ENCODE measurements around the gene PDK2. TPM values are rescaled to one million over a fixed set of nuclear protein-coding genes. Genes with fewer than 3 reads are reported as not detected.

PDK2 gene
- total and polyA plus RNA-seq, 2 of the 4 experiments (the other 2 are of a cell fraction) = 26.7 to 104 TPM

GRCh38 chr17:50133769-50134099, 38.6 kb downstream of the PDK2 start:
- peak overlapping the region; percentile 59 for H2BK5ac ChIP-seq (ENCODE audit: low read depth, low read length, poor library complexity, severe bottlenecking)
- H3K4me1 ChIP-seq (ENCODE audit: control insufficient read depth, insufficient read depth, low read length) = peaks cover 18% of the 10 kb centered on the region
- ATAC-seq (ENCODE audit: low read depth) = 0 out of 2 replicates have a peak, but pooled peaks have one; percentile 16
- peak overlapping the region; percentile 52; the same call in 1 of the 2 replicates for H3K14ac ChIP-seq (replicated peaks; ENCODE audit: low read depth, low read length)
- H2BK120ac ChIP-seq (ENCODE audit: low read depth, low read length) = no peak overlapping the region
- no TSS peak for BruUV-seq (replicated peaks)
- H3K36me3 ChIP-seq (ENCODE audit: control insufficient read depth, insufficient read depth, low read length) = peaks cover 44% of the 10 kb centered on the region
- peak overlapping the region in 1 of 2 experiments; percentile 6; a peak in 1 of 4 replicates for H4K8ac ChIP-seq (ENCODE audit: low read depth in 2 of 2, low read length in 2 of 2)
- ChIA-PET CTCF (no interaction called here), POLR2A (ENCODE audit: unreplicated experiment) (no interaction called here)
- in situ Hi-C loops (cut with MboI; ENCODE audit: low sequenced_read_pairs) = no loop called here
- H3K27me3 ChIP-seq (ENCODE audit: control insufficient read depth, insufficient read depth, low read length) = no peaks in the 10 kb centered on the region
- TF ChIP-seq MAFK (IDR thresholded peaks at IDR 0.05; ENCODE audit: low read depth, low read length) (no peak), CHD1 (IDR thresholded peaks at IDR 0.05; ENCODE audit: low read depth, low read length) (no peak), NFE2L2 (IDR thresholded peaks at IDR 0.05; ENCODE audit: low read depth, low read length) (no peak), POLR2A (IDR thresholded peaks at IDR 0.05; ENCODE audit: low read depth, low read length) (no peak), RAD21 (IDR thresholded peaks at IDR 0.05; ENCODE audit: low read length) (no peak), USF2 (IDR thresholded peaks at IDR 0.05; ENCODE audit: low read depth, low read length) (no peak), RFX5 (IDR thresholded peaks at IDR 0.05; ENCODE audit: low read depth, low read length) (no peak), RCOR1 (IDR thresholded peaks at IDR 0.05; ENCODE audit: insufficient replicate concordance, low read length) (no peak), MXI1 (IDR thresholded peaks at IDR 0.05; ENCODE audit: borderline replicate concordance, low read depth, low read length) (no peak), BHLHE40 (IDR thresholded peaks at IDR 0.05; ENCODE audit: low read depth, low read length) (no peak), FOS (IDR thresholded peaks at IDR 0.05; ENCODE audit: low read depth, low read length) (no peak), CEBPB (IDR thresholded peaks at IDR 0.05; ENCODE audit: low read depth, low read length) (no peak), SMC3 (IDR thresholded peaks at IDR 0.05; ENCODE audit: low read depth, low read length) (no peak), MAZ (IDR thresholded peaks at IDR 0.05; ENCODE audit: borderline replicate concordance, low read depth, low read length) (no peak)
- TF ChIP-seq, protein P1, sequence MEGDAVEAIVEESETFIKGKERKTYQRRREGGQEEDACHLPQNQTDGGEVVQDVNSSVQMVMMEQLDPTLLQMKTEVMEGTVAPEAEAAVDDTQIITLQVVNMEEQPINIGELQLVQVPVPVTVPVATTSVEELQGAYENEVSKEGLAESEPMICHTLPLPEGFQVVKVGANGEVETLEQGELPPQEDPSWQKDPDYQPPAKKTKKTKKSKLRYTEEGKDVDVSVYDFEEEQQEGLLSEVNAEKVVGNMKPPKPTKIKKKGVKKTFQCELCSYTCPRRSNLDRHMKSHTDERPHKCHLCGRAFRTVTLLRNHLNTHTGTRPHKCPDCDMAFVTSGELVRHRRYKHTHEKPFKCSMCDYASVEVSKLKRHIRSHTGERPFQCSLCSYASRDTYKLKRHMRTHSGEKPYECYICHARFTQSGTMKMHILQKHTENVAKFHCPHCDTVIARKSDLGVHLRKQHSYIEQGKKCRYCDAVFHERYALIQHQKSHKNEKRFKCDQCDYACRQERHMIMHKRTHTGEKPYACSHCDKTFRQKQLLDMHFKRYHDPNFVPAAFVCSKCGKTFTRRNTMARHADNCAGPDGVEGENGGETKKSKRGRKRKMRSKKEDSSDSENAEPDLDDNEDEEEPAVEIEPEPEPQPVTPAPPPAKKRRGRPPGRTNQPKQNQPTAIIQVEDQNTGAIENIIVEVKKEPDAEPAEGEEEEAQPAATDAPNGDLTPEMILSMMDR (conservative IDR thresholded peaks at IDR 0.05; ENCODE audit: low read depth, low read length) = no peak
- TF ChIP-seq, protein P2, sequence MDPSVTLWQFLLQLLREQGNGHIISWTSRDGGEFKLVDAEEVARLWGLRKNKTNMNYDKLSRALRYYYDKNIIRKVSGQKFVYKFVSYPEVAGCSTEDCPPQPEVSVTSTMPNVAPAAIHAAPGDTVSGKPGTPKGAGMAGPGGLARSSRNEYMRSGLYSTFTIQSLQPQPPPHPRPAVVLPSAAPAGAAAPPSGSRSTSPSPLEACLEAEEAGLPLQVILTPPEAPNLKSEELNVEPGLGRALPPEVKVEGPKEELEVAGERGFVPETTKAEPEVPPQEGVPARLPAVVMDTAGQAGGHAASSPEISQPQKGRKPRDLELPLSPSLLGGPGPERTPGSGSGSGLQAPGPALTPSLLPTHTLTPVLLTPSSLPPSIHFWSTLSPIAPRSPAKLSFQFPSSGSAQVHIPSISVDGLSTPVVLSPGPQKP (IDR thresholded peaks at IDR 0.05; ENCODE audit: borderline replicate concordance, low read depth, low read length) = no peak
- peaks cover 24 to 56% of the 10 kb centered on the region in 2 experiments; a peak in 3 of 4 replicates for H3K79me1 ChIP-seq (ENCODE audit: low read depth in 1 of 2, low read length in 2 of 2)
- WGBS, 2 experiments (ENCODE audit: extremely low coverage in 2 of 2, insufficient read length in 1 of 2) = 25% methylated on average over 4 of the region's 16 CpGs; no CpG with 5 or more reads in 1 of the 2 experiments
- H3K18ac ChIP-seq (ENCODE audit: low read depth, low read length) = no peak overlapping the region
- H3K4ac ChIP-seq (ENCODE audit: low read depth, low read length) = peak overlapping the region; percentile 66; the same call in 1 of the 2 replicates
- H3K9me3 ChIP-seq (ENCODE audit: control insufficient read depth, insufficient read depth, low read length) = no peaks in the 10 kb centered on the region
- H2BK15ac ChIP-seq (ENCODE audit: low read depth, low read length) = 0 out of 3 replicates have a peak overlapping the region, but pooled peaks have one; percentile 17
- peak overlapping the region; percentile 71 for H2AFZ ChIP-seq (replicated peaks; ENCODE audit: low read length, poor library complexity)
- intact Hi-C loops (cut with micrococcal nuclease) = no loop called here
- no peak for DNase-seq
- no peak overlapping the region for H2AK9ac ChIP-seq (replicated peaks; ENCODE audit: low read depth, low read length, poor library complexity)
- 0 out of 2 replicates have a peak overlapping the region, but pooled peaks have one; percentile 24 for H3K23ac ChIP-seq (ENCODE audit: low read depth, low read length)
- dilution Hi-C loops (cut with HindIII; ENCODE audit: low sequenced_read_pairs, unreplicated experiment) = no loop called here
- no peak overlapping the region for H3K4me3 ChIP-seq (ENCODE audit: insufficient read depth, low read depth, low read length)
- no peak overlapping the region for H4K5ac ChIP-seq (ENCODE audit: low read depth, low read length)
- peaks cover 6% of the 10 kb centered on the region for H3K9me1 ChIP-seq (ENCODE audit: insufficient read depth, low read length)
- 0 out of 2 replicates have a peak overlapping the region, but pooled peaks have one; percentile 14 for H3K9ac ChIP-seq (ENCODE audit: low read depth, low read length)
- H4K20me1 ChIP-seq (ENCODE audit: insufficient read depth, low read length) = peaks cover 32% of the 10 kb centered on the region
- H2BK20ac ChIP-seq (ENCODE audit: low read depth, low read length) = no peak overlapping the region
- H3K4me2 ChIP-seq (ENCODE audit: low read depth, low read length) = no peak overlapping the region; the same call in 1 of the 2 replicates
- H3K56ac ChIP-seq (ENCODE audit: extremely low read depth, insufficient read depth, low read length) = no peak overlapping the region
- H4K91ac ChIP-seq (ENCODE audit: insufficient read depth, low read depth, low read length) = no peak overlapping the region
- H3K27ac ChIP-seq (ENCODE audit: insufficient read depth, low read length) = no peak overlapping the region
- H2AK5ac ChIP-seq (ENCODE audit: low read depth, low read length) = peak overlapping the region; percentile 82; the same call in 1 of the 2 replicates
